K562 (cell line): ENCODE results near the gene SBK3. TPM values are rescaled to one million over a fixed set of nuclear protein-coding genes. Genes with fewer than 3 reads are reported as not detected.
A peak's percentile ranks its signal among the peaks of the same experiment; 100 is the strongest.

ENCODE experiments used
- BRF2 ChIP-seq: IDR thresholded peaks from 3 replicates; pipeline ENCODE4 v1.6.1; 2011; ENCODE audit warnings: borderline replicate concordance, mild to moderate bottlenecking; ENCODE audit not compliant: insufficient read length, insufficient read depth
- C11orf30 ChIP-seq: fragments of 450-650 bp; IDR thresholded peaks from 2 replicates; pipeline ENCODE4 v1.6.1; 2016; ENCODE audit warnings: low read depth, mild to moderate bottlenecking
- CBX3 ChIP-seq, 2 experiments: IDR thresholded peaks; 1 replicate in 1 of 2; 2 replicates in 1 of 2; pipeline ENCODE4 v1.6.1; 2012; ENCODE audit warnings: inconsistent platforms in 2 of 2, low read length in 2 of 2, borderline replicate concordance in 1 of 2, control low read depth in 1 of 2
- E2F8 ChIP-seq: fragments of 450-650 bp; IDR thresholded peaks from 2 replicates; pipeline ENCODE4 v1.7.1; 2018; ENCODE audit warnings: mild to moderate bottlenecking, low read depth; ENCODE audit not compliant: partially characterized antibody
- ELF1 ChIP-seq: fragments of 200-800 bp; sonication (Bioruptor generic); IDR thresholded peaks from 2 replicates; pipeline ENCODE4 v1.6.1; 2016; ENCODE audit warnings: missing genetic modification characterization, missing compliant biosample characterization
- ESRRA ChIP-seq: fragments of 450-650 bp; IDR thresholded peaks from 2 replicates; pipeline ENCODE4 v1.6.1; 2014; ENCODE audit warnings: low read depth, mild to moderate bottlenecking, moderate library complexity, borderline replicate concordance
- EWSR1 ChIP-seq: fragments of 450-650 bp; IDR thresholded peaks from 2 replicates; pipeline ENCODE4 v1.6.1; 2018; ENCODE audit warnings: borderline replicate concordance, mild to moderate bottlenecking, low read depth, moderate library complexity; ENCODE audit not compliant: partially characterized antibody
- KDM1A ChIP-seq, 2 experiments: fragments of 450-650 bp; IDR thresholded peaks; 2 replicates each; pipeline ENCODE4 v1.6.1; 2016; ENCODE audit warnings: mild to moderate bottlenecking in 2 of 2
- MEIS2 ChIP-seq: fragments of 450-650 bp; IDR thresholded peaks from 2 replicates; pipeline ENCODE4 v1.6.1; 2014; ENCODE audit warnings: mild to moderate bottlenecking; ENCODE audit not compliant: partially characterized antibody
- NFIX ChIP-seq: fragments of 250-450 bp; sonication (Bioruptor Pico); IDR thresholded peaks from 2 replicates; pipeline ENCODE4 v1.4.0; 2020; ENCODE audit warnings: low read depth, mild to moderate bottlenecking, moderate library complexity
- POLR2A ChIP-seq: fragments of 450-650 bp; conservative IDR thresholded peaks from 2 replicates; pipeline ENCODE4 v1.6.1; 2016
- POLR2G ChIP-seq: fragments of 200-400 bp; formaldehyde crosslinking; IDR thresholded peaks from 2 replicates; pipeline ENCODE4 v1.6.1; 2017; ENCODE audit warnings: low read depth, mild to moderate bottlenecking, antibody characterized with exemption, low read length, moderate library complexity
- POU5F1 ChIP-seq: fragments of 150-350 bp; IDR thresholded peaks from 2 replicates; pipeline ENCODE4 v1.6.1; 2014; ENCODE audit warnings: borderline replicate concordance, low read length, low read depth, mild to moderate bottlenecking; ENCODE audit not compliant: partially characterized antibody
- PRMT5 ChIP-seq: sonication (generic); formaldehyde crosslinking; IDR thresholded peaks from 2 replicates; pipeline ENCODE4 v1.5.0; 2020; ENCODE audit warnings: missing genetic modification reagents
- RBM25 ChIP-seq: fragments of 200-400 bp; formaldehyde crosslinking; IDR thresholded peaks from 2 replicates; pipeline ENCODE4 v1.6.1; 2018; ENCODE audit warnings: low read length, low read depth, moderate library complexity; ENCODE audit not compliant: severe bottlenecking
- SMARCB1 ChIP-seq: IDR thresholded peaks from 2 replicates; pipeline ENCODE4 v1.6.1; 2011; ENCODE audit warnings: improper control_type of control experiment, low read depth; ENCODE audit not compliant: insufficient read length
- TBL1XR1 ChIP-seq, 2 experiments: IDR thresholded peaks; 2 replicates each; pipeline ENCODE4 v1.6.1; 2012; ENCODE audit warnings: improper control_type of control experiment in 2 of 2, low read length in 2 of 2, mild to moderate bottlenecking in 1 of 2
- TEAD1 ChIP-seq, 2 experiments: fragments of 450-650 bp in 1 of 2; sonication (generic) in 1 of 2; formaldehyde crosslinking; IDR thresholded peaks; 2 replicates each; pipeline versions ENCODE4 v1.4.0 to v1.8.0; 2020 to 2022; ENCODE audit warnings: mild to moderate bottlenecking in 2 of 2, missing genetic modification reagents in 1 of 2
- TFAP4 ChIP-seq: sonication (generic); formaldehyde crosslinking; IDR thresholded peaks from 2 replicates; pipeline ENCODE4 v1.8.0; 2022; ENCODE audit warnings: missing genetic modification reagents, mild to moderate bottlenecking, moderate library complexity, borderline replicate concordance
- ZBTB7A ChIP-seq: IDR thresholded peaks from 2 replicates; pipeline ENCODE4 v1.6.1; 2011; ENCODE audit warnings: low read depth, mild to moderate bottlenecking, low read length, moderate library complexity, borderline replicate concordance; ENCODE audit not compliant: control insufficient read depth
- ZC3H8 ChIP-seq: fragments of 450-650 bp; IDR thresholded peaks from 2 replicates; pipeline ENCODE4 v1.6.1; 2017
- ZNF316 ChIP-seq: fragments of 450-650 bp; IDR thresholded peaks from 2 replicates; pipeline ENCODE4 v1.6.1; 2016
- ZNF511 ChIP-seq: sonication (generic); formaldehyde crosslinking; IDR thresholded peaks from 2 replicates; pipeline ENCODE4 v1.8.0; 2022; ENCODE audit warnings: mild to moderate bottlenecking, missing genetic modification reagents
- ZNF717 ChIP-seq: fragments of 250-450 bp; sonication (Bioruptor Pico); IDR thresholded peaks from 2 replicates; pipeline ENCODE4 v1.5.0; 2021
- polyA plus RNA-seq, 8 experiments: library from polyadenylated mRNA; depleted of rRNA in 4 of 8; stranded (reverse) in 5 of 8; unstranded in 3 of 8; fragments of >200 nt; fragmentation: Nextera tagmentation in 2 of 8; fragmentation: Illumina TruSeq in 1 of 8; extraction: Ambion mirVana in 2 of 8; extraction: Trizol in 1 of 8; gene quantifications; 2 replicates each; pipeline versions ENCODE4 v1.2.1 to v1.2.3, GENCODE V29; 2011 to 2014; ENCODE audit warnings: inconsistent platforms in 1 of 8, missing spikeins in 1 of 8
- total RNA-seq, 7 experiments: library from RNA; depleted of rRNA in 6 of 7; stranded (reverse); fragments of >200 nt in 6 of 7; fragmentation: Illumina TruSeq in 2 of 7; extraction: Trizol in 2 of 7; gene quantifications; 2 replicates each; pipeline versions ENCODE4 v1.2.1 to v1.2.3, GENCODE V29; 2011 to 2021; ENCODE audit warnings: low replicate concordance in 1 of 7

SBK3 gene
- total and polyA plus RNA-seq, 9 of the 15 experiments (the other 6 are each of a cell fraction or from before 2014, with no cell fraction given), result 0.11 to 0.43 (median 0.13) TPM; not detected in 6

GRCh38 chr19:55503502-55504251 lies 41.7 kb downstream of the SBK3 start (continued):
- TF ChIP-seq BRF2 (no peak), TEAD1 (CRISPR knock-in tag; IDR thresholded peaks at IDR 0.05) (peak in 1 of 2 experiments; percentile 98; a peak in 2 of 4 replicates), KDM1A (IDR thresholded peaks at IDR 0.05) (peak in 1 of 2 experiments; percentile 57; a peak in 1 of 4 replicates), ZC3H8 (no peak), PRMT5 (CRISPR knock-in tag) (peak; percentile 95), RBM25 (no peak), TBL1XR1 (IDR thresholded peaks at IDR 0.05; ENCODE audit: low read length in 2 of 2) (peak; percentile 27 to 60; a peak in 2 of 4 replicates), ELF1 (tag) (peak; percentile 88), MEIS2 (peak; percentile 81), SMARCB1 (no peak), POU5F1 (no peak), ZNF511 (CRISPR knock-in tag) (peak; percentile 100), POLR2G (peak; percentile 55; the same call in 1 of the 2 replicates), ESRRA (peak; percentile 69), ZNF717 (CRISPR knock-in tag) (no peak), NFIX (CRISPR knock-in tag) (no peak), ZNF316 (peak; percentile 24; the same call in 1 of the 2 replicates), POLR2A (no peak), CBX3 (IDR thresholded peaks at IDR 0.05; ENCODE audit: borderline replicate concordance in 1 of 2, low read length in 2 of 2) (peak in 1 of 2 experiments; percentile 97; a peak in 2 of 3 replicates), TFAP4 (CRISPR knock-in tag) (peak; percentile 95), E2F8 (peak; percentile 97), ZBTB7A (peak; percentile 94), EWSR1 (no peak), C11orf30 (no peak)
